K562 (cell line): ENCODE data around the gene SOSTDC1. TPM values are rescaled to one million over a fixed set of nuclear protein-coding genes. Genes with fewer than 3 reads are reported as not detected.

Source experiments
- HCFC1 ChIP-seq: IDR thresholded peaks from 2 replicates; pipeline ENCODE4 v1.6.1; 2012; ENCODE audit warnings: low read depth, low read length, improper control_type of control experiment
- HDAC1 ChIP-seq, 2 experiments: fragments of 450-650 bp; IDR thresholded peaks; 2 replicates each; pipeline ENCODE4 v1.6.1; 2016 to 2017; ENCODE audit warnings: inconsistent platforms in 1 of 2, mild to moderate bottlenecking in 1 of 2, moderate library complexity in 1 of 2
- KAT7 ChIP-seq: sonication (generic); formaldehyde crosslinking; IDR thresholded peaks from 2 replicates; pipeline ENCODE4 v1.8.0; 2022; ENCODE audit warnings: missing genetic modification reagents, mild to moderate bottlenecking, borderline replicate concordance
- MTA1 ChIP-seq: fragments of 450-650 bp; IDR thresholded peaks from 2 replicates; pipeline ENCODE4 v1.6.1; 2017; ENCODE audit warnings: borderline replicate concordance
- NCOA1 ChIP-seq: fragments of 450-650 bp; IDR thresholded peaks from 2 replicates; pipeline ENCODE4 v1.6.1; 2016; ENCODE audit warnings: low read depth
- NCOA2 ChIP-seq, 2 experiments: fragments of 450-650 bp; IDR thresholded peaks; 2 replicates each; pipeline ENCODE4 v1.6.1; 2018; ENCODE audit warnings: mild to moderate bottlenecking in 2 of 2, moderate library complexity in 1 of 2; ENCODE audit not compliant: partially characterized antibody in 2 of 2
- NR2F6 ChIP-seq: fragments of 450-650 bp; formaldehyde crosslinking; IDR thresholded peaks from 2 replicates; pipeline ENCODE4 v1.4.0; 2020; ENCODE audit warnings: mild to moderate bottlenecking
- NUFIP1 ChIP-seq: fragments of 450-650 bp; IDR thresholded peaks from 2 replicates; pipeline ENCODE4 v1.6.1; 2018; ENCODE audit not compliant: partially characterized antibody
- PCBP1 ChIP-seq: fragments of 200-400 bp; formaldehyde crosslinking; IDR thresholded peaks from 2 replicates; pipeline ENCODE4 v1.6.1; 2018; ENCODE audit warnings: mild to moderate bottlenecking, low read depth, low read length; ENCODE audit not compliant: poor library complexity, severe bottlenecking
- PML ChIP-seq: IDR thresholded peaks from 2 replicates; pipeline ENCODE4 v1.6.1; 2012; ENCODE audit warnings: low read length, inconsistent platforms
- RBM15 ChIP-seq: fragments of 200-400 bp; formaldehyde crosslinking; IDR thresholded peaks from 2 replicates; pipeline ENCODE4 v1.6.1; 2018; ENCODE audit warnings: mild to moderate bottlenecking, low read length, moderate library complexity; ENCODE audit not compliant: insufficient read depth
- SP1 ChIP-seq: sonication (generic); formaldehyde crosslinking; IDR thresholded peaks from 2 replicates; pipeline ENCODE4 v1.8.1; 2022; ENCODE audit warnings: mild to moderate bottlenecking, missing genetic modification reagents
- SRSF7 ChIP-seq: fragments of 200-400 bp; formaldehyde crosslinking; optimal IDR thresholded peaks from 2 replicates; pipeline ENCODE3; 2017; ENCODE audit warnings: mild to moderate bottlenecking, low read depth, low read length
- TEAD4 ChIP-seq, 2 experiments: sonication (generic) in 1 of 2; formaldehyde crosslinking in 1 of 2; IDR thresholded peaks; 2 replicates each; pipeline versions ENCODE4 v1.6.1 to v1.8.0; 2012 to 2022; ENCODE audit warnings: borderline replicate concordance in 1 of 2, inconsistent platforms in 1 of 2, low read length in 1 of 2, mild to moderate bottlenecking in 1 of 2, missing genetic modification reagents in 1 of 2
- XRCC3 ChIP-seq: fragments of 450-650 bp; IDR thresholded peaks from 2 replicates; pipeline ENCODE4 v1.6.1; 2017; ENCODE audit warnings: mild to moderate bottlenecking, moderate library complexity
- ZNF134 ChIP-seq: fragments of 250-450 bp; sonication (Bioruptor Pico); conservative IDR thresholded peaks from 2 replicates; pipeline ENCODE4 v1.4.0; 2020
- ZNF217 ChIP-seq: sonication (generic); formaldehyde crosslinking; IDR thresholded peaks from 2 replicates; pipeline ENCODE4 v1.8.0; 2022; ENCODE audit warnings: mild to moderate bottlenecking, missing genetic modification reagents
- polyA plus RNA-seq, 8 experiments: library from polyadenylated mRNA; depleted of rRNA in 4 of 8; stranded (reverse) in 5 of 8; unstranded in 3 of 8; fragments of >200 nt; fragmentation: Nextera tagmentation in 2 of 8; fragmentation: Illumina TruSeq in 1 of 8; extraction: Ambion mirVana in 2 of 8; extraction: Trizol in 1 of 8; gene quantifications; 2 replicates each; pipeline versions ENCODE4 v1.2.1 to v1.2.3, GENCODE V29; 2011 to 2014; ENCODE audit warnings: inconsistent platforms in 1 of 8, missing spikeins in 1 of 8
- total RNA-seq, 7 experiments: library from RNA; depleted of rRNA in 6 of 7; stranded (reverse); fragments of >200 nt in 6 of 7; fragmentation: Illumina TruSeq in 2 of 7; extraction: Trizol in 2 of 7; gene quantifications; 2 replicates each; pipeline versions ENCODE4 v1.2.1 to v1.2.3, GENCODE V29; 2011 to 2021; ENCODE audit warnings: low replicate concordance in 1 of 7
- TF ChIP-seq, protein P1 (sequence below): fragments of 250-450 bp; sonication (Bioruptor Pico); IDR thresholded peaks from 2 replicates; pipeline ENCODE4 v1.9.0; 2021; ENCODE audit warnings: mild to moderate bottlenecking, inconsistent platforms
- TF ChIP-seq, protein P2 (sequence below): fragments of 450-650 bp; IDR thresholded peaks from 2 replicates; pipeline ENCODE4 v1.7.0; 2016; ENCODE audit warnings: borderline replicate concordance
- TF ChIP-seq, protein P3 (sequence below): sonication (generic); formaldehyde crosslinking; IDR thresholded peaks from 2 replicates; pipeline ENCODE4 v1.8.0; 2022; ENCODE audit warnings: missing genetic modification reagents, mild to moderate bottlenecking, moderate library complexity, borderline replicate concordance
- TF ChIP-seq, protein P4 (sequence below): fragments of 450-650 bp; formaldehyde crosslinking; IDR thresholded peaks from 2 replicates; pipeline ENCODE4 v1.4.0; 2020; ENCODE audit warnings: mild to moderate bottlenecking, mixed read lengths

Gene SOSTDC1
- total and polyA plus RNA-seq, 9 of the 15 experiments (the other 6 are each of a cell fraction or from before 2014, with no cell fraction given) = 8.3 to 48.6 (median 15.9) TPM

DNA sequence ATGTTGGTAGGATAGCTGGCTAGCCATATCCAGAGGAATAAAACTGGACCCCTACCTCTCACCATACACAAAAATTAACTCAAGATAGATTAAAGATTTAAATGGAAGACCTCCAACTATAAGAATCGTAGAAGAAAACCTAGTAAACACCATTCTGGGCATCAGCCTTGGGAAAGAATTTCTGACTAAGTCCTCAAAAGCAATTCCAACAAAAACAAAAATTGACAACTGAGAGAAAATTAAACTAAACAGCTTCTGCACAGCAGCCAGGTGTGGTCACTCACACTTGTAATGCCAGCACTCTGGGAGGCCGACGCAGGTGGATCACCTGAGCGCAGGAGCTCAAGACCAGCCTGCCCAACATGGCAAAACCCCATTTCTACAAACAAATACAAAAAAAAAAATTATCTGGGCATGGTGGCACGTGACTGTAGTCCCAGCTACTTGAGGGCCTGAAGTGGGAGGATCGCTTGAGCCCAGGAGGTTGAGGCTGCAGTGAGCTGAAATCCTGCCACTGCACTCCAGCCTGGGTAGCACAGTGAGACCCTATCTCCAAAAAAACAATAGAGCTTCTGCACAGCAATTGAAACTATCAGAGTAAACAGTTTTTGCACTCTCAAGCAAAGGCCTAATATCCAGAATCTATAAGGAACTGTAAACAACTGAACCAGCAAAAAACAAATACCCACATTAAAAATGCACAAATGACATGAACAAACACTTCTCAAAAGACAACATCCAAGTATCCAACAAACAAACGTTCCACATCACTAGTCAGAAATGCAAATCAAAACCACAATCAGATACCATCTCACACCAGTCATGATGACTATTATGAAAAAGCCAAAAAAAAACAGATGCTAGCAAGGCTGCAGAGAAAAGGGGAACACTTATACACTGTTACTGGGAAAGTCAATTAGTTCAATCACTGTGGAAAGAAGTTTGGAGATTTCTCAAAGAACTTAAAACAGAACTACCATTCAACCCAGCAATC lies 49.0 kb downstream of the SOSTDC1 start (continued):
- no peak for TF ChIP-seq ZNF134 (CRISPR knock-in tag)
- TF ChIP-seq, protein P1, sequence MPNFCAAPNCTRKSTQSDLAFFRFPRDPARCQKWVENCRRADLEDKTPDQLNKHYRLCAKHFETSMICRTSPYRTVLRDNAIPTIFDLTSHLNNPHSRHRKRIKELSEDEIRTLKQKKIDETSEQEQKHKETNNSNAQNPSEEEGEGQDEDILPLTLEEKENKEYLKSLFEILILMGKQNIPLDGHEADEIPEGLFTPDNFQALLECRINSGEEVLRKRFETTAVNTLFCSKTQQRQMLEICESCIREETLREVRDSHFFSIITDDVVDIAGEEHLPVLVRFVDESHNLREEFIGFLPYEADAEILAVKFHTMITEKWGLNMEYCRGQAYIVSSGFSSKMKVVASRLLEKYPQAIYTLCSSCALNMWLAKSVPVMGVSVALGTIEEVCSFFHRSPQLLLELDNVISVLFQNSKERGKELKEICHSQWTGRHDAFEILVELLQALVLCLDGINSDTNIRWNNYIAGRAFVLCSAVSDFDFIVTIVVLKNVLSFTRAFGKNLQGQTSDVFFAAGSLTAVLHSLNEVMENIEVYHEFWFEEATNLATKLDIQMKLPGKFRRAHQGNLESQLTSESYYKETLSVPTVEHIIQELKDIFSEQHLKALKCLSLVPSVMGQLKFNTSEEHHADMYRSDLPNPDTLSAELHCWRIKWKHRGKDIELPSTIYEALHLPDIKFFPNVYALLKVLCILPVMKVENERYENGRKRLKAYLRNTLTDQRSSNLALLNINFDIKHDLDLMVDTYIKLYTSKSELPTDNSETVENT (CRISPR knock-in tag) = no peak
- peak; percentile 75; the same call in 1 of the 2 replicates for TF ChIP-seq NCOA1
- TF ChIP-seq PCBP1 = no peak
- no peak for TF ChIP-seq NR2F6 (CRISPR knock-in tag)
- no peak for TF ChIP-seq NUFIP1
- TF ChIP-seq, protein P2, sequence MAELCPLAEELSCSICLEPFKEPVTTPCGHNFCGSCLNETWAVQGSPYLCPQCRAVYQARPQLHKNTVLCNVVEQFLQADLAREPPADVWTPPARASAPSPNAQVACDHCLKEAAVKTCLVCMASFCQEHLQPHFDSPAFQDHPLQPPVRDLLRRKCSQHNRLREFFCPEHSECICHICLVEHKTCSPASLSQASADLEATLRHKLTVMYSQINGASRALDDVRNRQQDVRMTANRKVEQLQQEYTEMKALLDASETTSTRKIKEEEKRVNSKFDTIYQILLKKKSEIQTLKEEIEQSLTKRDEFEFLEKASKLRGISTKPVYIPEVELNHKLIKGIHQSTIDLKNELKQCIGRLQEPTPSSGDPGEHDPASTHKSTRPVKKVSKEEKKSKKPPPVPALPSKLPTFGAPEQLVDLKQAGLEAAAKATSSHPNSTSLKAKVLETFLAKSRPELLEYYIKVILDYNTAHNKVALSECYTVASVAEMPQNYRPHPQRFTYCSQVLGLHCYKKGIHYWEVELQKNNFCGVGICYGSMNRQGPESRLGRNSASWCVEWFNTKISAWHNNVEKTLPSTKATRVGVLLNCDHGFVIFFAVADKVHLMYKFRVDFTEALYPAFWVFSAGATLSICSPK = no peak
- no peak for TF ChIP-seq SP1
- no peak for TF ChIP-seq KAT7 (CRISPR knock-in tag)
- TF ChIP-seq PML = peak; percentile 34; the same call in 1 of the 2 replicates
- TF ChIP-seq HDAC1 (IDR thresholded peaks at IDR 0.05) = peak in 1 of 2 experiments; percentile 81; a peak in 1 of 4 replicates
- TF ChIP-seq SRSF7 = no peak
- TF ChIP-seq HCFC1 = no peak
- TF ChIP-seq, protein P3, sequence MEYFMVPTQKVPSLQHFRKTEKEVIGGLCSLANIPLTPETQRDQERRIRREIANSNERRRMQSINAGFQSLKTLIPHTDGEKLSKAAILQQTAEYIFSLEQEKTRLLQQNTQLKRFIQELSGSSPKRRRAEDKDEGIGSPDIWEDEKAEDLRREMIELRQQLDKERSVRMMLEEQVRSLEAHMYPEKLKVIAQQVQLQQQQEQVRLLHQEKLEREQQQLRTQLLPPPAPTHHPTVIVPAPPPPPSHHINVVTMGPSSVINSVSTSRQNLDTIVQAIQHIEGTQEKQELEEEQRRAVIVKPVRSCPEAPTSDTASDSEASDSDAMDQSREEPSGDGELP = no peak
- TF ChIP-seq ZNF217 = no peak
- TF ChIP-seq NCOA2 (IDR thresholded peaks at IDR 0.05; ENCODE audit: partially characterized antibody in 2 of 2) = no peak
- TF ChIP-seq, protein P4, sequence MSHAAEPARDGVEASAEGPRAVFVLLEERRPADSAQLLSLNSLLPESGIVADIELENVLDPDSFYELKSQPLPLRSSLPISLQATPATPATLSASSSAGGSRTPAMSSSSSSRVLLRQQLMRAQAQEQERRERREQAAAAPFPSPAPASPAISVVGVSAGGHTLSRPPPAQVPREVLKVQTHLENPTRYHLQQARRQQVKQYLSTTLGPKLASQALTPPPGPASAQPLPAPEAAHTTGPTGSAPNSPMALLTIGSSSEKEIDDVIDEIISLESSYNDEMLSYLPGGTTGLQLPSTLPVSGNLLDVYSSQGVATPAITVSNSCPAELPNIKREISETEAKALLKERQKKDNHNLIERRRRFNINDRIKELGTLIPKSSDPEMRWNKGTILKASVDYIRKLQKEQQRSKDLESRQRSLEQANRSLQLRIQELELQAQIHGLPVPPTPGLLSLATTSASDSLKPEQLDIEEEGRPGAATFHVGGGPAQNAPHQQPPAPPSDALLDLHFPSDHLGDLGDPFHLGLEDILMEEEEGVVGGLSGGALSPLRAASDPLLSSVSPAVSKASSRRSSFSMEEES (CRISPR knock-in tag) = no peak
- peak; percentile 73 for TF ChIP-seq TEAD4 (IDR thresholded peaks at IDR 0.05; ENCODE audit: low read length)
- no peak for TF ChIP-seq TEAD4 (CRISPR knock-in tag; IDR thresholded peaks at IDR 0.05; ENCODE audit: borderline replicate concordance)
- no peak for TF ChIP-seq RBM15
- peak; percentile 63; the same call in 1 of the 2 replicates for TF ChIP-seq MTA1
- TF ChIP-seq XRCC3 = no peak
